Caco-2 (cell line): ENCODE results near the gene ACOT12. TPM values are rescaled to one million over a fixed set of nuclear protein-coding genes. Genes with fewer than 3 reads are reported as not detected.

Source experiments
- BruUV-seq: library from RNA; stranded (reverse); fragments of 400-500 nt; replicated peaks from 2 replicates; lab custom pipeline; 2021; lab: Mats Ljungman, UMichigan
- CTCF ChIA-PET: fragments of 300-600 bp; sonication (Branson Sonifier 250); formaldehyde crosslinking; loops from one replicate; lab custom pipeline; 2022; ENCODE audit warnings: antibody characterized with exemption; lab: Charles Lee
- POLR2A ChIA-PET: fragments of 300-600 bp; sonication (Branson Sonifier 250); formaldehyde crosslinking; loops from one replicate; lab custom pipeline; 2022; ENCODE audit warnings: antibody characterized with exemption; lab: Charles Lee
- DNase-seq, 2 experiments: peaks; one replicate each; pipeline versions ENCODE4 v3.0.0 to v3.0.0-alpha.2; 2020 to 2022
- H3K27me3 ChIP-seq: replicated peaks from 2 replicates; pipeline ENCODE4 v1.6.0; 2011; ENCODE audit warnings: low read length; ENCODE audit not compliant: control insufficient read depth, insufficient read depth
- H3K36me3 ChIP-seq: 2 replicates; pipeline ENCODE4 v1.5.1; 2011; ENCODE audit warnings: low read length; ENCODE audit not compliant: control insufficient read depth, insufficient read depth
- H3K4me1 ChIP-seq: fragments of 250-450 bp; sonication (Bioruptor Pico); 2 replicates; pipeline ENCODE4 v1.5.1; 2020; ENCODE audit warnings: mild to moderate bottlenecking
- H3K4me3 ChIP-seq: 2 replicates; pipeline ENCODE4 v1.5.1; 2011; ENCODE audit warnings: low read depth, mild to moderate bottlenecking, control low read depth, low read length
- H3K9me3 ChIP-seq: fragments of 250-450 bp; sonication (Bioruptor Pico); 2 replicates; pipeline ENCODE4 v1.5.1; 2020; ENCODE audit warnings: mild to moderate bottlenecking, moderate library complexity
- H3K27ac Mint-ChIP-seq: one replicate; pipeline ENCODE4 v1.8.0; 2022; ENCODE audit warnings: mixed read lengths; ENCODE audit not compliant: unreplicated experiment
- H3K27me3 Mint-ChIP-seq: one replicate; pipeline ENCODE4 v1.8.0; 2022; ENCODE audit warnings: mixed read lengths; ENCODE audit not compliant: insufficient read depth, unreplicated experiment
- H3K36me3 Mint-ChIP-seq: one replicate; pipeline ENCODE4 v1.8.0; 2022; ENCODE audit warnings: mild to moderate bottlenecking, mixed read lengths; ENCODE audit not compliant: insufficient read depth, unreplicated experiment
- H3K4me1 Mint-ChIP-seq: one replicate; pipeline ENCODE4 v1.8.0; 2022; ENCODE audit warnings: low read depth, mixed read lengths; ENCODE audit not compliant: unreplicated experiment
- H3K4me3 Mint-ChIP-seq: one replicate; pipeline ENCODE4 v1.8.0; 2022; ENCODE audit warnings: mild to moderate bottlenecking, moderate library complexity, mixed read lengths; ENCODE audit not compliant: unreplicated experiment
- H3K9me3 Mint-ChIP-seq: one replicate; pipeline ENCODE4 v1.8.0; 2022; ENCODE audit warnings: mixed read lengths; ENCODE audit not compliant: unreplicated experiment
- CTCF ChIP-seq, 2 experiments: fragments of 200-600 bp in 1 of 2; IDR thresholded peaks; 1 replicate in 1 of 2; 2 replicates in 1 of 2; pipeline versions ENCODE4 v1.5.1 to v1.8.0; 2011 to 2022; ENCODE audit warnings: antibody characterized with exemption in 1 of 2, control low read depth in 1 of 2, inconsistent platforms in 1 of 2, low read depth in 1 of 2, low read length in 1 of 2, mild to moderate bottlenecking in 1 of 2, moderate library complexity in 1 of 2; ENCODE audit not compliant: insufficient read depth in 1 of 2, severe bottlenecking in 1 of 2, unreplicated experiment in 1 of 2
- intact Hi-C: fragments of 100-400 bp; cut with micrococcal nuclease; formaldehyde crosslinking; loops from one replicate; pipeline ENCODE4 v1.10.0; 2022; ENCODE audit not compliant: unreplicated experiment
- total RNA-seq: library from RNA; stranded (reverse); gene quantifications from 2 replicates; pipeline ENCODE4 v1.2.3, GENCODE V29; 2022

The ACOT12 gene
- total RNA-seq, 1 experiment from 2014 or later = 1.4 TPM

DNA sequence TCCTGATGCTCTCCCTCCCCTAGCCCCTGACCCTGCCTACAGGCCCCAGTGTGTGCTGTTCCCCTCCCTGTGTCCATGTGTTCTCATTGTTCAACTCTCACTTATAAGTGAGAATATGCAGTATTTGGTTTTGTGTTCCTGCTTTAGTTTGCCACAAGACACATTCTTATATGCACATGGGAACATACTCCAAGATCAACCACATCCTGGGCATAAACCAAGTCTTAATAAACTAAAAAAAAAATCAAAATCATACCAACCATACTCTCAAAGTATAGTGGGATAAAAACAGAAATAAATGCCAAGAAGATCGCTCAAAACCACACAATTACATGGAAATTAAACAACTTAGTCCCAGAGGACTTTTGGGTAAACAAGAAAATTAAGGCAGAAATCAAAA, 103.8 kb downstream of the ACOT12 start:
- ChIA-PET POLR2A (no interaction called here), CTCF (no interaction called here)
- no peak overlapping the region for H3K27ac Mint-ChIP-seq
- TF ChIP-seq CTCF (IDR thresholded peaks at IDR 0.05; ENCODE audit: insufficient read depth in 1 of 2, low read depth in 1 of 2, low read length in 1 of 2, severe bottlenecking in 1 of 2, unreplicated experiment in 1 of 2) = no peak
- Histone ChIP-seq H3K4me3 (no peak overlapping the region), H3K4me1 (no peaks in the 10 kb centered on the region), H3K27me3 (no peaks in the 10 kb centered on the region), H3K36me3 (peaks cover 2% of the 10 kb centered on the region; the same call in 1 of the 2 replicates), H3K9me3 (peaks cover 20% of the 10 kb centered on the region; the same call in 1 of the 2 replicates)
- intact Hi-C loops = no loop called here
- peaks cover 33% of the 10 kb centered on the region for H3K36me3 Mint-ChIP-seq
- peaks cover 43% of the 10 kb centered on the region for H3K9me3 Mint-ChIP-seq
- H3K4me3 Mint-ChIP-seq = no peak overlapping the region
- H3K27me3 Mint-ChIP-seq = no peaks in the 10 kb centered on the region
- no TSS peak for BruUV-seq
- DNase-seq = no peak
- H3K4me1 Mint-ChIP-seq = peaks cover 6% of the 10 kb centered on the region

DNA sequence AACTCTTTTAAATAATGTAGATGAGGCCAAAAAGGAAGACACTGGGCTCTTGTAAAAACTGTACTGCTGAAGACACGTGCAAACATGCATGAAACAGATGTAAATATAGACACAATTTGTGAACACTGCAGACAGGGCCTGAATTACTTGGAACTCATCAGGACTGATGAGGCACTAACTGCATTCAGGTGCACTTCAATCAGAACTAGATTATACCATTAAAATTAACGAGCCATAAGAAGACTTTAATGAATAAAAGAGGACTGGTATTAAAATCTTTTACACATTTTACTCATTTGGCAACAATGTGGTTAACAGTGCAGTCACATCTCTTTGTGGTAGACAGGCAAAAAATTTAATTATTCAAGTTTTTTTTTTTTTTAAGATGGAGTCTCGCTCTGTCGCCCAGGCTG, 105.9 kb downstream of the ACOT12 start:
- H3K27me3 Mint-ChIP-seq = no peaks in the 10 kb centered on the region
- POLR2A ChIA-PET = no interaction called here
- peaks cover 6% of the 10 kb centered on the region for H3K4me1 Mint-ChIP-seq

DNA sequence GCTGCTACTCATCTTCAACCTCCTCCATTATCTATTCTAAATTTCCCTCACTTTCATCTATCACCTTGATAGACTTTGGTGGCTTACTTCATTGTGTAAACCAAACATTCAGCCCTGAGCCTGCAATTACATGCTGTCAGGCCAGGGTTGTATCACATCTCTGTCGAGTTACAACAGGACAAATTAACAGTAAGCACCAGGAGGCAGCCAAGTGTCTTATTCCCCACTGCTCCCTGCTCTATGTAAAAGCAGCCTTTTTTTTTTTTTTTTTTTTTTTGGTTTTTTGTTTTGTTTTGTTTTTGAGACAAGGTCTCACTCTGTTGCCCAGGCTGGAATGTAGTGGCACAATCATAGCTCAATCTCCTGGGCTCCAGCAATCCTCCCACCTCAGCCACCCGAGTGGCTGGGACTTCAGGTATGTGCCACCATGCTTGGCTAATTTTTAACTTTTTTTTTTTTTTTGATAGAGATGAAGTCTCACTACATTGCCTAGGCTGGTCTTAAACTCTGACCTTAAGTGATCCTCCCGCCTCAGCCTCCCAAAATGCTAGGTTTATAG, 107.8 kb downstream of the ACOT12 start:
- no TSS peak for BruUV-seq
- no peak overlapping the region for H3K27ac Mint-ChIP-seq
- H3K9me3 Mint-ChIP-seq = peaks cover 22% of the 10 kb centered on the region
- peak in 1 of 2 experiments; percentile 1 for TF ChIP-seq CTCF (IDR thresholded peaks at IDR 0.05; ENCODE audit: insufficient read depth in 1 of 2, low read depth in 1 of 2, low read length in 1 of 2, severe bottlenecking in 1 of 2, unreplicated experiment in 1 of 2)
- H3K36me3 Mint-ChIP-seq = peaks cover 11% of the 10 kb centered on the region
- DNase-seq = no peak
- Histone ChIP-seq H3K4me3 (no peak overlapping the region), H3K36me3 (peaks cover 2% of the 10 kb centered on the region; the same call in 1 of the 2 replicates), H3K9me3 (no peaks in the 10 kb centered on the region), H3K27me3 (no peaks in the 10 kb centered on the region), H3K4me1 (no peaks in the 10 kb centered on the region)
- intact Hi-C loops = no loop called here
- ChIA-PET CTCF (interaction anchor here (0.6 to 0.7 kb wide), 2 partner anchors 14 to 40 kb away, joined by 3 to 4 read pairs; no protein-coding TSS in a partner anchor), POLR2A (no interaction called here)
- H3K27me3 Mint-ChIP-seq = no peaks in the 10 kb centered on the region
- peaks cover 6% of the 10 kb centered on the region for H3K4me1 Mint-ChIP-seq
- H3K4me3 Mint-ChIP-seq = no peak overlapping the region

More for the DNA sequence above, 105.9 kb downstream of the ACOT12 start:
- H3K4me3 Mint-ChIP-seq = no peak overlapping the region
- intact Hi-C loops = no loop called here
- no peak for DNase-seq
- peaks cover 18% of the 10 kb centered on the region for H3K36me3 Mint-ChIP-seq
- no peaks in the 10 kb centered on the region for H3K4me1 ChIP-seq
- no peak for TF ChIP-seq CTCF (IDR thresholded peaks at IDR 0.05; ENCODE audit: insufficient read depth in 1 of 2, low read depth in 1 of 2, low read length in 1 of 2, severe bottlenecking in 1 of 2, unreplicated experiment in 1 of 2)
- no peak overlapping the region for H3K4me3 ChIP-seq
- H3K36me3 ChIP-seq = peaks cover 5% of the 10 kb centered on the region; the same call in 1 of the 2 replicates
- no peaks in the 10 kb centered on the region for H3K27me3 ChIP-seq
- CTCF ChIA-PET = no interaction called here
- H3K27ac Mint-ChIP-seq = no peak overlapping the region
- no TSS peak for BruUV-seq
- peaks cover 39% of the 10 kb centered on the region for H3K9me3 Mint-ChIP-seq
- peaks cover 11% of the 10 kb centered on the region; the same call in 1 of the 2 replicates for H3K9me3 ChIP-seq
